IMR-90 (cell line): ENCODE results near the gene NMRK1. TPM values are rescaled to one million over a fixed set of nuclear protein-coding genes. Genes with fewer than 3 reads are reported as not detected.
A peak's percentile ranks its signal among the peaks of the same experiment; 100 is the strongest.

Source experiments
- ATAC-seq: fragments of 200-7000 bp; cut with Tn5 transposase; 2 replicates; pipeline ENCODE4 v1.9.1; 2020; ENCODE audit warnings: low read depth, mild to moderate bottlenecking, moderate library complexity
- BruUV-seq: library from RNA; stranded (reverse); fragments of 400-500 nt; replicated peaks from 2 replicates; lab custom pipeline; 2021; lab: Mats Ljungman, UMichigan
- CTCF ChIA-PET: fragments of 300-600 bp; formaldehyde crosslinking; extraction: SDS; loops from one replicate; lab custom pipeline; 2021; ENCODE audit warnings: antibody characterized with exemption; lab: Yijun Ruan, JAX
- POLR2A ChIA-PET: fragments of 300-600 bp; sonication (Branson Sonifier 250); formaldehyde crosslinking; loops from one replicate; lab custom pipeline; 2022; ENCODE audit warnings: antibody characterized with exemption; ENCODE audit not compliant: unreplicated experiment; lab: Charles Lee
- DNase-seq: peaks from one replicate; pipeline ENCODE4 v3.0.0; 2013
- H2AFZ ChIP-seq: replicated peaks from 2 replicates; pipeline ENCODE3; 2013; ENCODE audit warnings: low read length, mild to moderate bottlenecking; ENCODE audit not compliant: poor library complexity
- H2AK5ac ChIP-seq: 2 replicates; pipeline ENCODE4 v1.6.1; 2013; ENCODE audit warnings: low read depth, low read length, inconsistent platforms
- H2AK9ac ChIP-seq: replicated peaks from 2 replicates; pipeline ENCODE3; 2013; ENCODE audit warnings: mild to moderate bottlenecking, low read depth, low read length, moderate library complexity; ENCODE audit not compliant: poor library complexity
- H2BK120ac ChIP-seq: 2 replicates; pipeline ENCODE4 v1.6.1; 2013; ENCODE audit warnings: low read depth, low read length, inconsistent platforms
- H2BK15ac ChIP-seq: 3 replicates; pipeline ENCODE4 v1.6.1; 2013; ENCODE audit warnings: low read depth, low read length, inconsistent platforms
- H2BK20ac ChIP-seq: 2 replicates; pipeline ENCODE4 v1.6.1; 2013; ENCODE audit warnings: low read depth, mild to moderate bottlenecking, inconsistent platforms, low read length, moderate library complexity
- H2BK5ac ChIP-seq: 2 replicates; pipeline ENCODE4 v1.6.1; 2013; ENCODE audit warnings: mild to moderate bottlenecking, low read depth, low read length, inconsistent platforms; ENCODE audit not compliant: poor library complexity, severe bottlenecking
- H3K14ac ChIP-seq: replicated peaks from 2 replicates; pipeline ENCODE4 v1.6.1; 2013; ENCODE audit warnings: low read depth, low read length, inconsistent platforms
- H3K18ac ChIP-seq: 2 replicates; pipeline ENCODE4 v1.6.1; 2013; ENCODE audit warnings: low read depth, low read length, control low read depth
- H3K23ac ChIP-seq: 2 replicates; pipeline ENCODE4 v1.6.1; 2013; ENCODE audit warnings: low read depth, low read length, inconsistent platforms
- H3K27ac ChIP-seq: 2 replicates; pipeline ENCODE4 v1.5.1; 2013; ENCODE audit warnings: mild to moderate bottlenecking, control low read depth, low read length; ENCODE audit not compliant: insufficient read depth
- H3K27me3 ChIP-seq: 2 replicates; pipeline ENCODE4 v1.6.1; 2013; ENCODE audit warnings: low read length; ENCODE audit not compliant: control insufficient read depth, insufficient read depth
- H3K36me3 ChIP-seq: 2 replicates; pipeline ENCODE4 v1.6.1; 2013; ENCODE audit warnings: low read length, mixed read lengths; ENCODE audit not compliant: control insufficient read depth, insufficient read depth
- H3K4ac ChIP-seq: 2 replicates; pipeline ENCODE4 v1.6.1; 2013; ENCODE audit warnings: low read depth, low read length, inconsistent platforms
- H3K4me1 ChIP-seq: 2 replicates; pipeline ENCODE4 v1.6.1; 2013; ENCODE audit warnings: low read length, mixed read lengths; ENCODE audit not compliant: control insufficient read depth, insufficient read depth
- H3K4me2 ChIP-seq: 2 replicates; pipeline ENCODE4 v1.6.1; 2013; ENCODE audit warnings: low read depth, mild to moderate bottlenecking, control low read depth, low read length, moderate library complexity
- H3K4me3 ChIP-seq: 2 replicates; pipeline ENCODE4 v1.5.1; 2013; ENCODE audit warnings: low read depth, mild to moderate bottlenecking, control low read depth, low read length, moderate library complexity; ENCODE audit not compliant: insufficient read depth
- H3K56ac ChIP-seq: 2 replicates; pipeline ENCODE4 v1.6.1; 2013; ENCODE audit warnings: low read length, inconsistent platforms; ENCODE audit not compliant: insufficient read depth; ENCODE audit errors: extremely low read depth
- H3K79me1 ChIP-seq, 2 experiments: 2 replicates each; pipeline ENCODE4 v1.6.1; 2013; ENCODE audit warnings: low read length in 2 of 2, inconsistent platforms in 1 of 2, low read depth in 1 of 2
- H3K9ac ChIP-seq: 2 replicates; pipeline ENCODE4 v1.6.1; 2013; ENCODE audit warnings: low read depth, low read length, control low read depth
- H3K9me1 ChIP-seq: 2 replicates; pipeline ENCODE4 v1.6.1; 2013; ENCODE audit warnings: low read length, inconsistent platforms; ENCODE audit not compliant: insufficient read depth
- H3K9me3 ChIP-seq: 2 replicates; pipeline ENCODE4 v1.6.1; 2013; ENCODE audit warnings: low read length; ENCODE audit not compliant: control insufficient read depth, insufficient read depth
- H4K20me1 ChIP-seq: 2 replicates; pipeline ENCODE4 v1.6.1; 2013; ENCODE audit warnings: low read length, inconsistent platforms; ENCODE audit not compliant: insufficient read depth
- H4K5ac ChIP-seq: 2 replicates; pipeline ENCODE4 v1.6.1; 2013; ENCODE audit warnings: mild to moderate bottlenecking, low read depth, low read length, control low read depth
- H4K8ac ChIP-seq, 2 experiments: 2 replicates each; pipeline ENCODE4 v1.6.1; 2013; ENCODE audit warnings: low read depth in 2 of 2, low read length in 2 of 2, control low read depth in 1 of 2, inconsistent platforms in 1 of 2
- H4K91ac ChIP-seq: 2 replicates; pipeline ENCODE4 v1.6.1; 2013; ENCODE audit warnings: low read depth, low read length, inconsistent platforms; ENCODE audit not compliant: insufficient read depth
- CEBPB ChIP-seq: IDR thresholded peaks from 2 replicates; pipeline ENCODE4 v1.6.1; 2012; ENCODE audit warnings: low read depth, low read length, improper control_type of control experiment
- MAFK ChIP-seq: IDR thresholded peaks from 2 replicates; pipeline ENCODE4 v1.6.1; 2012; ENCODE audit warnings: low read depth, low read length, improper control_type of control experiment
- MXI1 ChIP-seq: IDR thresholded peaks from 2 replicates; pipeline ENCODE4 v1.6.1; 2012; ENCODE audit warnings: low read depth, mild to moderate bottlenecking, low read length, moderate library complexity, borderline replicate concordance
- RAD21 ChIP-seq: IDR thresholded peaks from 2 replicates; pipeline ENCODE4 v1.6.1; 2012; ENCODE audit warnings: low read length, improper control_type of control experiment
- RCOR1 ChIP-seq: IDR thresholded peaks from 2 replicates; pipeline ENCODE4 v1.6.1; 2012; ENCODE audit warnings: mild to moderate bottlenecking, low read length, improper control_type of control experiment; ENCODE audit not compliant: insufficient replicate concordance
- WGBS, 2 experiments: methylation state at CpG; one replicate each; pipeline versions ENCODE4 v1.1.5 to v1.1.7; 2013; ENCODE audit warnings: missing lambda C conversion rate in 2 of 2; ENCODE audit not compliant: insufficient read length in 1 of 2; ENCODE audit errors: extremely low coverage in 2 of 2; 5-methylcytosine and 5-hydroxymethylcytosine counted together
- dilution Hi-C: fragments of 300-500 bp; cut with HindIII; formaldehyde crosslinking; loops from one replicate; pipeline ENCODE4 v1.14.3; 2018; ENCODE audit warnings: low sequenced_read_pairs; ENCODE audit not compliant: unreplicated experiment
- in situ Hi-C: fragments of 300-500 bp; cut with MboI; formaldehyde crosslinking; loops from 3 replicates; pipeline ENCODE4 v1.14.3; 2019; ENCODE audit warnings: low sequenced_read_pairs, inconsistent platforms, mixed read lengths
- intact Hi-C: fragments of 100-400 bp; cut with micrococcal nuclease; formaldehyde crosslinking; loops from 2 replicates; pipeline ENCODE4 v1.10.0; 2022
- polyA plus RNA-seq, 3 experiments: library from polyadenylated mRNA; depleted of rRNA; stranded (reverse); fragments of >200 nt; gene quantifications; 2 replicates each; pipeline ENCODE4 v1.2.3, GENCODE V29; 2012; ENCODE audit warnings: low replicate concordance in 1 of 3
- total RNA-seq: library from RNA; depleted of rRNA; stranded (reverse); fragments of >200 nt; gene quantifications from 2 replicates; pipeline ENCODE4 v1.2.3, GENCODE V29; 2012
- TF ChIP-seq, protein P1 (sequence below): fragments of 150-350 bp; IDR thresholded peaks from 2 replicates; pipeline ENCODE4 v1.6.1; 2016; ENCODE audit warnings: low read depth, mild to moderate bottlenecking, low read length, moderate library complexity, borderline replicate concordance

NMRK1 gene
- total and polyA plus RNA-seq, 2 of the 4 experiments (the other 2 are of a cell fraction) = 5.7 to 5.9 TPM

DNA sequence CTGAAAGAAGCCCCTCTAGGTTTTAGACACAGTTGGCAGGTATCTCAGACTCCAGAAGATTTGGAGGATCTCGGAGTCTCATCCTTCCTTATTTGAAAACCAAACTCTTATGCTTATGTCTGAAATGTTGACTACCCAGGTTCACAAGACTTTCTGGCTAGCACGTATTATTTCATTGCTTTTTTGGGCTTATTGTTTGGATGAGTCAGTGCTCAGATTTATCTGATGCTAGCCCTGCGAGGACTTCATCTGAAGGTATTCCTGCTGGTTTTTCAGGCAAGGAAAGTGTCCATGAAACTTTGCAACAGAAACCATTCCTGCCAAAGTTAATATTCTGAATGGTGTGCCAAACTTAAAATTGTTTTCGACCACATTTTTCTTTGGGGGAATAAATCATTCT, 8.8 kb upstream of the NMRK1 start:
- dilution Hi-C loops = no loop called here
- Histone ChIP-seq H4K5ac (0 out of 2 replicates have a peak overlapping the region, but pooled peaks have one; percentile 29), H3K9me1 (peaks cover 4% of the 10 kb centered on the region; the same call in 1 of the 2 replicates), H3K18ac (peak overlapping the region; percentile 29; the same call in 1 of the 2 replicates), H2BK5ac (no peak overlapping the region), H2AFZ (no peak overlapping the region), H3K4me1 (peaks cover 12% of the 10 kb centered on the region), H3K14ac (0 out of 2 replicates have a peak overlapping the region, but pooled peaks have one; percentile 11), H3K79me1 (peaks cover 27 to 60% of the 10 kb centered on the region in 2 experiments), H2AK5ac (no peak overlapping the region), H4K8ac (peak overlapping the region in 1 of 2 experiments; percentile 57; a peak in 1 of 4 replicates), H2BK15ac (no peak overlapping the region), H2AK9ac (no peak overlapping the region), H4K91ac (no peak overlapping the region), H3K4me3 (no peak overlapping the region), H3K4me2 (peak overlapping the region; percentile 74), H2BK20ac (no peak overlapping the region), H3K56ac (no peak overlapping the region), H3K9ac (no peak overlapping the region), H3K27me3 (no peaks in the 10 kb centered on the region), H2BK120ac (no peak overlapping the region), H3K9me3 (no peaks in the 10 kb centered on the region), H3K23ac (no peak overlapping the region), H3K27ac (no peak overlapping the region), H3K36me3 (no peaks in the 10 kb centered on the region), H3K4ac (peak overlapping the region; percentile 30; the same call in 1 of the 2 replicates), H4K20me1 (no peaks in the 10 kb centered on the region)
- DNase-seq (peak; percentile 65), ATAC-seq (peak; percentile 79)
- in situ Hi-C loops = no loop called here
- no TSS peak for BruUV-seq
- ChIA-PET POLR2A (no interaction called here), CTCF (interaction anchor here (0.7 kb wide), 1 partner anchor 9 kb away, joined by 5 read pairs; the partner anchor contains the start of gene NMRK1)
- no peak for TF ChIP-seq CEBPB
- no peak for TF ChIP-seq RAD21
- TF ChIP-seq MXI1 = no peak
- TF ChIP-seq, protein P1, sequence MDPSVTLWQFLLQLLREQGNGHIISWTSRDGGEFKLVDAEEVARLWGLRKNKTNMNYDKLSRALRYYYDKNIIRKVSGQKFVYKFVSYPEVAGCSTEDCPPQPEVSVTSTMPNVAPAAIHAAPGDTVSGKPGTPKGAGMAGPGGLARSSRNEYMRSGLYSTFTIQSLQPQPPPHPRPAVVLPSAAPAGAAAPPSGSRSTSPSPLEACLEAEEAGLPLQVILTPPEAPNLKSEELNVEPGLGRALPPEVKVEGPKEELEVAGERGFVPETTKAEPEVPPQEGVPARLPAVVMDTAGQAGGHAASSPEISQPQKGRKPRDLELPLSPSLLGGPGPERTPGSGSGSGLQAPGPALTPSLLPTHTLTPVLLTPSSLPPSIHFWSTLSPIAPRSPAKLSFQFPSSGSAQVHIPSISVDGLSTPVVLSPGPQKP = no peak
- no peak for TF ChIP-seq RCOR1
- TF ChIP-seq MAFK = no peak
- no CpG with 5 or more reads among the region's 4 CpGs for WGBS, 2 experiments
- intact Hi-C loops = no loop called here
